GM18502 (cell line): ENCODE measurements around the gene IGF2.

Source experiments
- ATAC-seq: cut with Tn5 transposase; IDR thresholded peaks from one replicate; pipeline ENCODE4 v1.9.1; 2021; ENCODE audit warnings: mild to moderate bottlenecking; ENCODE audit not compliant: unreplicated experiment, poor library complexity

IGF2 gene

GRCh38 chr11:2138431-2139122 is 612 bp downstream of the IGF2 start:
- no peak for ATAC-seq

- ATAC-seq = no peak
Measured at GRCh38 chr11:2138068-2138430, 1.1 kb downstream of the IGF2 start.

- ATAC-seq = no peak
Measured at GRCh38 chr11:2137202-2138067, 1.8 kb downstream of the IGF2 start.

- ATAC-seq = no peak
Measured at GRCh38 chr11:2136952-2137201, 2.3 kb downstream of the IGF2 start.

GRCh38 chr11:2136209-2136951 is 2.8 kb downstream of the IGF2 start:
- no peak for ATAC-seq

- no peak for ATAC-seq
Measured at GRCh38 chr11:2135648-2136201, 3.5 kb downstream of the IGF2 start.

- ATAC-seq = no peak
Measured at GRCh38 chr11:2135018-2135569, 4.1 kb downstream of the IGF2 start.

- no peak for ATAC-seq
Measured at GRCh38 chr11:2134022-2135010, 4.9 kb downstream of the IGF2 start.

GRCh38 chr11:2133241-2134021 is 5.8 kb downstream of the IGF2 start:
- ATAC-seq = no peak

GRCh38 chr11:2132874-2133240 is 6.3 kb downstream of the IGF2 start:
- no peak for ATAC-seq

- ATAC-seq = no peak
Measured at GRCh38 chr11:2132246-2132645, 6.9 kb downstream of the IGF2 start.

GRCh38 chr11:2131371-2132236 is 7.6 kb downstream of the IGF2 start:
- no peak for ATAC-seq

- ATAC-seq = no peak
Measured at GRCh38 chr11:2130881-2131352, 8.3 kb downstream of the IGF2 start.

GRCh38 chr11:2129699-2130366 is 9.4 kb downstream of the IGF2 start:
- ATAC-seq = no peak

GRCh38 chr11:2129308-2129698 is 9.9 kb downstream of the IGF2 start:
- ATAC-seq = no peak

GRCh38 chr11:2128511-2129307 is 10.5 kb downstream of the IGF2 start:
- no peak for ATAC-seq

GRCh38 chr11:2128130-2128510 is 11.1 kb downstream of the IGF2 start:
- no peak for ATAC-seq
